ENCODE measurements around the gene LSS. TPM values are rescaled to one million over a fixed set of nuclear protein-coding genes. Genes with fewer than 3 reads are reported as not detected.

The LSS gene
- total and polyA plus RNA-seq, 5 donors, result 34.1 to 91.9 (median 77.6) TPM

DNA sequence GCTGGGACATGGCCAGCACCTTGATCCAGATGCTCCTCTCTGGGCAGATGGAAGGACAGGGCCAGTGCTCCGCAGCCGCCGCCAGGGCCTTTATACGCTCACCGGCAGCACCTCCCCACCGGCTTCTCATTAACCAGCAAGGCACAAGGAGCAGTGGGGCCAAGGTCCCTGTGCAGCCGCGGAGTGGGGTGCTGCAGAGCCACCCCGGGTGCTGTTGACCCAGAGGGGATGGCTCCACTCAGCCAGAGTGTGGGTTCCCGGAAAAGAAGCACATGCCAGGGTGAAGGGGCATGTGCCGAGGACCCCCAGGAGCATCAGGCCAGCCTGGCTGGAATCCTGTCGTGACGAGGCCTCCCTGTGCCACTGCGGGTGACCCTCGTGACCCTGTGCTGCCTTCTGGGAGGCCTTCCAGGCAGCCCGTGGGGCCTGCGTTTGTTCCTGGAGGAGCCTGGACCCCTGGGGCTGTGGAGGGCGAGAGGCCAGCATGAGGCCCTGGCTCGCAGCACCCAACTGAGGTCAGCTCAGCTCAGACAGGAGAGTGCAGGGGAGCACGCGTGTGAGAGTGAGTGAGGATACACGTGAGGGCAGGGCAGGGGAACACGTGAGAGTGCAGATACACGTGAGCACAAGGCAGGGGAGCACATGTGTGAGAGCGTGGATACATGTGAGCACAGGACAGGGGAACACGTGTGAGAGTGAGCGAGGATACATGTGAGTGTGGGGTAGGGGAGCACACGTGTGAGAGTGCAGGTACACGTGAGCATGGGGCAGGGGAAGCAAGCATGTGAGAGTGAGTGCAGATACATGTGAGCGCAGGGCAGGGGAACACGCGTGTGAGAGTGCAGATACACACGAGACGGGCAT, 72.8 kb downstream of the LSS start, which contains the start of gene FTCD:
Gene FTCD, minus strand, starts transcription at position 66 of the 864 bp plus-strand sequence. Its CDS starts 56 bp downstream, at position 10.
- no peak within 1 kb of the TSS for H3K4me3 ChIP-seq (ENCODE audit: low read length)
- H3K27me3 ChIP-seq (ENCODE audit: control insufficient read depth, insufficient read depth), result no peaks in the 10 kb centered on the region
- H3K4me1 ChIP-seq (ENCODE audit: control insufficient read depth, insufficient read depth, low read length), result peaks cover 4% of the 10 kb centered on the region
- no peaks in the 10 kb centered on the region for H3K9me3 ChIP-seq (ENCODE audit: control insufficient read depth, low read length)
- ATAC-seq (no peak), DNase-seq (peak; percentile 7 to 61 (median 39))
- no peak within 1 kb of the TSS for H3K27ac ChIP-seq (ENCODE audit: low read length)
- intact Hi-C loops (cut with DNase I), result loop anchor here in 2 of 4 donors (10.0 kb wide), 3 partner anchors 59 to 129 kb away; partner anchors contain the start of genes LSS (in 1 of the 2), MCM3AP (in 1 of the 2) and YBEY (in 1 of the 2)
- 84% methylated on average over 34 of the region's 34 CpGs for WGBS

DNA sequence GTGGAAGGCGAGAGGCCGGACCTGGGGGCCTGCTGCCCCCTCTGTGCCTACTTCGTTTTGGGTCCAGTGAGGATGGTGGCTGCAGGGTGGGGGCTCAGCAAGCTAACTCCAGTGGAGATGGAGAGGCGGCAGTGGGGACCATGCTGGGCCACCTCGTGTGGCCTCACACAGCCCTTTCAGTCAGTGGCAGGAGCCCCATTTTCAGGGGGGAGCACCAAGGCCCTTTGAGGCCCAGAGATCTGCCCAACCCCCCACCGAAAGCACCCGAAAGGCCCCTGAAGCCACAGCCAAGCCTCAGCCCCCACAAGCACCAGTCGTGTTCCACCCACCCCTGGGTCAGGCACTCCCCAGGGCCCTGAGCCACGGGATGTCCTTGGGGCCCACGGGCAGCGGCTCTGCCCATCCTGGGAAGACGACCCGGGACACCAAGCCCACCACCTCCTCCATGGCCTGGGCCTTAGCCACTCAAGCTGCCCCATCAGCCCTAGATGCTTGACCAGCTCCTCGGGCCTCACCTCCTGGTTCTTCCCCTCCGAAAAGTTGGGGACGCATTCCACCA, 73.5 kb downstream of the LSS start:
- intact Hi-C loops (cut with DNase I), result loop anchor here in 2 of 4 donors (10.0 kb wide), 3 partner anchors 60 to 130 kb away; partner anchors contain the start of genes LSS (in 1 of the 2), MCM3AP (in 1 of the 2) and YBEY (in 1 of the 2)
- Histone ChIP-seq H3K27me3 (ENCODE audit: control insufficient read depth, insufficient read depth) (no peaks in the 10 kb centered on the region), H3K4me1 (ENCODE audit: control insufficient read depth, insufficient read depth, low read length) (peaks cover 4% of the 10 kb centered on the region), H3K27ac (ENCODE audit: low read length) (no peak overlapping the region), H3K4me3 (ENCODE audit: low read length) (no peak overlapping the region), H3K9me3 (ENCODE audit: control insufficient read depth, low read length) (no peaks in the 10 kb centered on the region)
- DNase-seq (peak in 2 of 3 donors; percentile 7 to 39), ATAC-seq (no peak)
- WGBS, result 88% methylated on average over 16 of the region's 16 CpGs

DNA sequence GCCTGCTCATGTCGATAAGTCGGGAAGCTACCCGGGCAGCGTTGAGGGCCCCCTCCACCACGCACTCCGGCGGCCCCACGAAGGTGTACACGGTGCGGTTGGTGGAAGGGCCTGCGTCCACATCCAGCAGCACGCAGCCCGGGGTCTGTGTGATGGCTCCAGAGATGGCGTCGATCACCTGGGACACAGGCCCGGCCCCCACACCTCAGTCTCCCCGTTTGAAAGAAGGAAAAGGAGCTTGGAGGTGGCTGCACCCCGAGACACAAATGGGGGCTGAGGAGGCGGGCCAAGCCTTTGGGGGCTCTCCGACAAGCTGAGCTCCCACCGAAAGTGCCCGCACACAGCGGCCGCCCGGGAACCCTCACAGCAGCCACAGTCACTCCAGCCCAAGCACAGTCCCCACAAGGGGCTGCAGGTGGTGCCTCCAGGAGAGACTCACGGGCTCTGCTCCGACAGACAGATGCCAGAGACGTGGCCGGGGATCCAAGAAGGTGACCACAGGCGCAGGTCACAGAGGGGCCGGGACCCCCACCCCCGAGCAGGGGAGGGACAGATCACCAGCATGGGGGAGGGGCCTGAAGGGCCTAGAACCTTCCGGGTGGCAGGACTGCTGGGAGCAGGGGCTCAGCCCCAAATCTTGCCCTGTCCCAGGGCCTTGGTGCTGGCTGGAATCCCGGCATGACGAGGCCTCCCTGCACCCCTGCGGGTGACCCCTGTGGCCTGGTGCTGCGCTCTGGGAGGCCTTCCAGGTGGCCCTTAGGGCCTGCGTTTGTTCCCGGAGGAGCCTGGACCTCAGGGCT, 74.2 kb downstream of the LSS start:
- Histone ChIP-seq H3K27ac (ENCODE audit: low read length) (no peak overlapping the region), H3K27me3 (ENCODE audit: control insufficient read depth, insufficient read depth) (no peaks in the 10 kb centered on the region), H3K4me3 (ENCODE audit: low read length) (no peak overlapping the region), H3K9me3 (ENCODE audit: control insufficient read depth, low read length) (no peaks in the 10 kb centered on the region), H3K4me1 (ENCODE audit: control insufficient read depth, insufficient read depth, low read length) (peaks cover 4% of the 10 kb centered on the region)
- intact Hi-C loops (cut with DNase I), result loop anchor here in 2 of 4 donors (10.0 kb wide), 3 partner anchors 60 to 130 kb away; partner anchors contain the start of genes LSS (in 1 of the 2), MCM3AP (in 1 of the 2) and YBEY (in 1 of the 2)
- 93% methylated on average over 39 of the region's 39 CpGs for WGBS
- DNase-seq, result peak; percentile 10 to 55 (median 50)
- no peak for ATAC-seq

DNA sequence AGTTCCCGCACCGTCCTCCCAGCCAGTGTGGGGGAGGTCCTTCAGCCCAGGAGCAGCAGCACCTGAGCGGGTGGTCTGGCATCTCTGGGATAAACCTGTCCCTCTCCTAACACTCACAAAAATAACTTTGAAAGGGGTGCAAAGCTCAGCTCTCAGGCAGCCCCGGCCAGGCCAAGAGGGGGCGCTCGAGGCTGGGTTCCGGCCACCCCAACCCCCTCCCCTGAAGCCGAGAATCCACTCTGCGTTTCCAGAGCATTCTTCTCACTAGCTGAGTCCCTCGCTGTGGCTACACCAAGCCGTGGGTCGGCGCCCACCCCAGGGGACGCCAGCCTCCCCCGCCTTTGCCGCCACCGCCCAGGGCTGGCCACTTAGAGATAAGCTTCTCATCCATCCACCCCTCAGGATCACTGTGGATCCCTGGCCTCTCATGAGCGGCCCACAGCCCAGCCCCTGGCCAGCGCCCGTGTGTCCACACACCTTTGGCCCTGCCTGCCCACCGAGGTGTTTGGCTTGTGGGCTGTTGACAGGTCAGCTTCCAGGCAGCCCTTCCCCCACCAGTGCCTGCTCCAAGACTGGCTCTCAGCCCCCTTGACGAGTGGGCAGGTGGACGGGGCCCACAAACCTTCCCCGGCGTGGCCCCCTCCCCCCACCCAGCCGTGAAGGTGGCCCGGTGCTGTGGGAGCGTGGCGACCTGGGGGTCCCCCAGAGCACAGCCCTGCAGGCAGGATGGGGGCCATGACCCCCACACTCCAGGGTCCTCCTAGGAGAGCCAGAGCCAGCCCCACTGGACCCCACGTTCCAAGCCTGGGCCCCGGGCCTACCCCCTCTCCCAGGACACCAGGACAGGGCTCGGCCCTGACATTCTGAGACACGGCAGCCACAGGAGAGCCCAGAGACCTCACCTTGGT, 75.1 kb downstream of the LSS start:
- H3K27ac ChIP-seq (ENCODE audit: low read length), result no peak overlapping the region
- intact Hi-C loops (cut with DNase I), result loop anchor here in 2 of 4 donors (10.0 kb wide), 3 partner anchors 61 to 131 kb away; partner anchors contain the start of genes LSS (in 1 of the 2), MCM3AP (in 1 of the 2) and YBEY (in 1 of the 2)
- 28% methylated on average over 33 of the region's 33 CpGs for WGBS

DNA sequence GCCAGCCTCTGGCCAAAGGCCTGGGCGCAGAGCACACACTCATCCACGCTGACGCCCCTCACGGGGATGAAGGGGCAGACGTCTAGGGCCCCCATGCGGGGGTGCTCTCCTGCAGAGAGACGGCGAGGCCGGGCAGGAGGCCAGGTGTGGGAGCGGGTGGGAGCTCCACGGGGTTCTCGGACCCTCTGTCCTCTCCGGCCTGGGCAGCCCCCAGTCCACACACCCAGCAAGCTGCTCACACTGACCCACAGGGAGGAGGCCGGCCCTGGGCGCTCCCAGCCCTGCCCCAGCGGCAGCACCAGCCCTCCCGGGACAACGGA, 75.7 kb downstream of the LSS start:
- WGBS, result 36% methylated on average over 18 of the region's 18 CpGs
- Histone ChIP-seq H3K4me1 (ENCODE audit: control insufficient read depth, insufficient read depth, low read length) (peaks cover 4% of the 10 kb centered on the region), H3K27me3 (ENCODE audit: control insufficient read depth, insufficient read depth) (no peaks in the 10 kb centered on the region), H3K4me3 (ENCODE audit: low read length) (no peak overlapping the region), H3K9me3 (ENCODE audit: control insufficient read depth, low read length) (no peaks in the 10 kb centered on the region), H3K27ac (ENCODE audit: low read length) (no peak overlapping the region)
- ATAC-seq (peak; percentile 12 to 19), DNase-seq (peak; percentile 31 to 63 (median 57))
- intact Hi-C loops (cut with DNase I), result loop anchor here in 2 of 4 donors (10.0 kb wide), 3 partner anchors 62 to 132 kb away; partner anchors contain the start of genes LSS (in 1 of the 2), MCM3AP (in 1 of the 2) and YBEY (in 1 of the 2)

More for the DNA sequence above, 75.1 kb downstream of the LSS start:
- ATAC-seq, result peak; percentile 51 to 59
- H3K9me3 ChIP-seq (ENCODE audit: control insufficient read depth, low read length), result no peaks in the 10 kb centered on the region
- no peak overlapping the region for H3K4me3 ChIP-seq (ENCODE audit: low read length)
- H3K27me3 ChIP-seq (ENCODE audit: control insufficient read depth, insufficient read depth), result no peaks in the 10 kb centered on the region
- DNase-seq, result peak; percentile 57 to 87 (median 84)
- peaks cover 4% of the 10 kb centered on the region for H3K4me1 ChIP-seq (ENCODE audit: control insufficient read depth, insufficient read depth, low read length)

DNA sequence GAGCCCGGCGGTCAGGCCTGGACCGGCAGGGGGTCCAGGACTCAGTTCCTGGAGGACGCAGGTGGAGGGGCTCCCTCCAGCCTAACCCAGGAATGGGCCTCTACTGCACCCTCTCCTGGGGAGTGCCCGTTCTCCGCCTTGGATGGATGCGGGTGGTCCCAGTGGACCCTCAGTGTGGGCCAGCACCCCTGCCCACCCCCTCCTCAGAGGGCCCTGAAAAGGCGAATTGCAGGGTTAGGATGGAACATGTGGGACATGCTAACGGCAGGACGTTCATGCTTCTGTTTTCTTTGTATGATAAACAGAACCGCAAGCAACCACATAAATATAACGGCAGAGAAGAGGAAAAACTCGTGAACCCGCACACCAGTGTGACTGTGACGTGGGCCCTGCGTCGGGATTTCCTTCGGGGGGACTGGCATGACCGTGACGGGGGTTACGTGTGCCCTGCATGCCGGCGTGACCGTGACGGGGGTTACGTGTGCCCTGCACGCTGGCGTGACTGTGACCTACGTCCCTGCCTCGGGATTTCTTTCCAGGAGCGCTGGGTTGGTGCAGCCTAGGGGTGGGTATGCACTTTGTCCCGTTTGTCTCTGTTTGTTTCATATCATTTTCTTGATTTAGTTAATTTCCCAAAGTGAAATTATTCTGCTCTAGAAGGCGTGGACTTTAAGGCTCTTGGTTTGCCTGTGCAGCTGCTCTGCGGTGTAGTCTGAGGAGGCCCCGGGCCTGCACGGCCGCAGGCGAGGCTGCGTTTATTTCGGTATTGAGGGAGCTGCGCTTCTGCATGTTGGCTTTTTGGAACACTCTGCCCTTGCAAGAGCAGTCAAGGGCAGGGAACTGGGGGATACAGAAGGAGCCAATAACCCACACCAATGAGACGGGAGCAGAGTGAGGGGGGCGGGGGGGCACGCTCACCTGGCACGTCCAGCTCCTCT, 76.3 kb downstream of the LSS start:
- peak; percentile 12 to 50 (median 46) for DNase-seq
- H3K4me3 ChIP-seq (ENCODE audit: low read length), result no peak overlapping the region

DNA sequence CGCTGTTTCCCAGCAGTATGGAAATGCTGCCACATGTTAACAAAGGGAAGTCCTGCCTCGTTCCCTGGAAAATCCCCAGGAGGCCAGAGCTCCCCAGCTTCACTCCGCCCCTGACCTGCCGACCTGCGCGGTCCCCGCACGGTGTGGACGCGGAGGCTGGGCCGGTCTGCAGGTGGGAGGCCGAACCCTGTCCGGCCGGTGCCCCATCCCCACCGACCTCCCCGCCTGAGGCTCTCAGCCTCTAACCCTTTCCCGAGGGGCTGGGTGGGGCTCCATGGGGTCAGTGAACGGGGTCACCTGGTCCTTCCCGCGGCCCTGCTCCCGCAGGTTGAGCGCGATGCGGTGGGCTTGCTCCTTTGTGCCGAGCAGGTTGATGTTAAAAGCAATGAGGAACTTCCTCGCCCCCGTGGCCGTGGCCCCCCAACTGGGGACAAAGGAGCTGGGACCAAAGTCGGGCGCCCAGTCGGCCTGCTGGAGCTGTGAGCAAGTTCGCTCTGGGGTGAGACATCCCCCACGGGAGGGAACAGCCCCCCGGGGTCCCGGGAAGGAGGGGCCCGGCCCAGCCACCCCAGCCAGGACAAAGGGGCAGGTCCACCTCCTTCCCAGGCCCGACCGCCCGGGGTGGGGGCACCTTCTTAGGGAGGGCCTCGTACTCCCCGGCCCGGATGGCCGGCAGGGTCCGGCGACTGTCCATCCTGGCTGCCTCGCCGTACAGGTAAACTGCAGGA, 77.1 kb downstream of the LSS start:
- Histone ChIP-seq H3K4me3 (ENCODE audit: low read length) (no peak overlapping the region), H3K27me3 (ENCODE audit: control insufficient read depth, insufficient read depth) (no peaks in the 10 kb centered on the region), H3K9me3 (ENCODE audit: control insufficient read depth, low read length) (no peaks in the 10 kb centered on the region), H3K4me1 (ENCODE audit: control insufficient read depth, insufficient read depth, low read length) (peaks cover 4% of the 10 kb centered on the region), H3K27ac (ENCODE audit: low read length) (no peak overlapping the region)
- no peak for ATAC-seq
- WGBS, result 88% methylated on average over 47 of the region's 47 CpGs
- DNase-seq, result peak; percentile 16 to 64 (median 59)
- intact Hi-C loops (cut with DNase I), result loop anchor here in 2 of 4 donors (10.0 kb wide), 3 partner anchors 63 to 133 kb away; partner anchors contain the start of genes LSS (in 1 of the 2), MCM3AP (in 1 of the 2) and YBEY (in 1 of the 2)

More for the DNA sequence above, 76.3 kb downstream of the LSS start:
- Histone ChIP-seq H3K9me3 (ENCODE audit: control insufficient read depth, low read length) (no peaks in the 10 kb centered on the region), H3K27ac (ENCODE audit: low read length) (no peak overlapping the region), H3K27me3 (ENCODE audit: control insufficient read depth, insufficient read depth) (no peaks in the 10 kb centered on the region), H3K4me1 (ENCODE audit: control insufficient read depth, insufficient read depth, low read length) (peaks cover 4% of the 10 kb centered on the region)
- 89% methylated on average over 45 of the region's 45 CpGs for WGBS
- intact Hi-C loops (cut with DNase I), result loop anchor here in 2 of 4 donors (10.0 kb wide), 3 partner anchors 63 to 133 kb away; partner anchors contain the start of genes LSS (in 1 of the 2), MCM3AP (in 1 of the 2) and YBEY (in 1 of the 2)
- ATAC-seq, result no peak

DNA sequence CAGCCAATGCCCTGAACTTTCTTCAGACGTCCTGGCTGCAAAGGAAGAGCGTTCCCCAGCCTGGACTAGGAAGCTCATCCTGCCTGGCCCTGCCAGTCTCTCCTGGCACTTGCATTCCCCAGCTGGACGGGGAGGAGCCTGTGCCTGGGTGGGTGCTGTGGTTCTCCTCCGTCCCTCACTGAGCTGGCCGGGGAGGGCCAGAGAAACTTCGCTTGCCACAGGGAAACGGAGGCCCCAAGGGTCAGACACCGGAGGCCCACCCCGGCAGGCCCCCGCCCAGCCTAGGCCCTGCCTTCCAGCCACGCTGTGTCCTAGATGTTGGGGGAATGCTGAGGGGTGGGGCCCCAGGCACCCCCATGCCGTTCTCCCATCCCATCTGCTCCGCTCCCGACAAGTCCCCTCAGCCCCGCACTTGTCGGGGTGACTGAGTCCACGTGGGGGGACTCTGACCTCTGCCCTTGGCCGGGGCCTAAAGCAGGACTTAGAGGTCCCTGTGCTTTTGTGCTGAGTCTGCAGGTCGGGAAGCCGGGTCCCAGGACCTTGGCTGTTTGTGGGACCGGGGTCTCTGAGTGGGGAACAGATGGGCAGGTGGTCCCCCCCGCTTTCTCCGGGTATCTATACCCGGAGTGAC, 78.0 kb downstream of the LSS start:
- H3K4me1 ChIP-seq (ENCODE audit: control insufficient read depth, insufficient read depth, low read length), result peaks cover 4% of the 10 kb centered on the region
- DNase-seq, result peak; percentile 10 to 56 (median 41)
- no peaks in the 10 kb centered on the region for H3K27me3 ChIP-seq (ENCODE audit: control insufficient read depth, insufficient read depth)
- H3K4me3 ChIP-seq (ENCODE audit: low read length), result no peak overlapping the region
- no peak for ATAC-seq
- H3K27ac ChIP-seq (ENCODE audit: low read length), result no peak overlapping the region
- WGBS, result 87% methylated on average over 24 of the region's 24 CpGs
- intact Hi-C loops (cut with DNase I), result loop anchor here in 2 of 4 donors (10.0 kb wide), 3 partner anchors 64 to 134 kb away; partner anchors contain the start of genes LSS (in 1 of the 2), MCM3AP (in 1 of the 2) and YBEY (in 1 of the 2)
- no peaks in the 10 kb centered on the region for H3K9me3 ChIP-seq (ENCODE audit: control insufficient read depth, low read length)

Data from right cardiac atrium (tissue), 5 donors.